Motor neuron (in vitro differentiated cells): ENCODE measurements around the gene AQP3. TPM values are rescaled to one million over a fixed set of nuclear protein-coding genes. Genes with fewer than 3 reads are reported as not detected.
"Not testable (repeated sequence)": the region's sequence is repeated elsewhere in the genome, so short reads cannot be mapped to it uniquely, and the experiment has no call there.

Experiments used
- ATAC-seq, 8 experiments: fragments of 200-7000 bp; cut with Tn5 transposase; replicated peaks in 6 of 8; 2 replicates each; pipeline ENCODE4 v1.8.0; 2021; ENCODE audit warnings: mild to moderate bottlenecking in 8 of 8, moderate library complexity in 8 of 8
- H3K27ac ChIP-seq, 2 donors: fragments of 250-450 bp; sonication (Bioruptor Pico); 2 replicates each; pipeline ENCODE4 v1.9.0; 2021; ENCODE audit warnings: antibody characterized with exemption in 2 of 2, mild to moderate bottlenecking in 2 of 2, moderate library complexity in 1 of 2
- H3K4me1 ChIP-seq, 2 donors: fragments of 250-450 bp; sonication (Bioruptor Pico); replicated peaks in 1 of 2; 2 replicates each; pipeline ENCODE4 v1.6.1; 2021; ENCODE audit warnings: antibody characterized with exemption in 2 of 2, mild to moderate bottlenecking in 2 of 2, moderate library complexity in 1 of 2
- H3K4me3 ChIP-seq, 5 donors: fragments of 250-450 bp; sonication (Bioruptor Pico); 2 replicates each; pipeline ENCODE4 v1.9.0; 2021; ENCODE audit warnings: antibody characterized with exemption in 5 of 5, mild to moderate bottlenecking in 5 of 5, moderate library complexity in 4 of 5
- WGBS, 10 experiments: fragments of 450-650 bp; shearing (Covaris generic); methylation state at CpG; one replicate each; pipeline ENCODE4 v1.0.0; 2022; 5-methylcytosine and 5-hydroxymethylcytosine counted together
- in situ Hi-C, 9 experiments: fragments of 400-800 bp; cut with MboI; loops; one replicate each; pipeline ENCODE4 v1.15.0; 2021; ENCODE audit warnings: low sequenced_read_pairs in 9 of 9, low pct_unique_long_range_greater_than_20kb in 2 of 9; ENCODE audit not compliant: unreplicated experiment in 9 of 9
- total RNA-seq, 8 experiments: library from RNA; unstranded; fragments of 300-600 nt; gene quantifications; 2 replicates each; pipeline versions ENCODE4 v1.2.3 to v1.2.4, GENCODE V29; 2022

AQP3 gene
- total RNA-seq, 8 experiments from 2014 or later = 0.27 to 77.5 (median 1.3) TPM

- no peak overlapping the region for H3K4me3 ChIP-seq
- in situ Hi-C loops = no loop called here
- no peak overlapping the region for H3K27ac ChIP-seq
- ATAC-seq = no peak
- 30 to 80% (median 74%) methylated on average over 1 to 3 of the region's 4 CpGs; no CpG with 5 or more reads in 7 of the 10 experiments for WGBS, 10 experiments
- no peaks in the 10 kb centered on the region for H3K4me1 ChIP-seq
These were observed 11.1 kb upstream of the AQP3 start for GRCh38 chr9:33458444-33458843.

GRCh38 chr9:33455945-33456344 lies 8.6 kb upstream of the AQP3 start:
- no peak for ATAC-seq
- 47 to 96% (median 86%) methylated on average over 1 to 7 of the region's 7 CpGs; no CpG with 5 or more reads in 2 of the 10 experiments for WGBS, 10 experiments
- Histone ChIP-seq H3K27ac (no peak overlapping the region), H3K4me1 (peaks cover 0 to 3% of the 10 kb centered on the region in 2 donors), H3K4me3 (no peak overlapping the region)
- in situ Hi-C loops = no loop called here

GRCh38 chr9:33455456-33455855 lies 8.1 kb upstream of the AQP3 start:
- H3K27ac ChIP-seq, H3K4me3 ChIP-seq, ATAC-seq, in situ Hi-C loops, H3K4me1 ChIP-seq: not testable (repeated sequence)
- WGBS, 10 experiments = 80 to 100% (median 94%) methylated on average over 1 to 8 of the region's 8 CpGs; no CpG with 5 or more reads in 5 of the 10 experiments

- in situ Hi-C loops, H3K4me3 ChIP-seq, H3K4me1 ChIP-seq, H3K27ac ChIP-seq, ATAC-seq: not testable (repeated sequence)
- 69 to 93% methylated on average over 3 to 4 of the region's 5 CpGs; no CpG with 5 or more reads in 8 of the 10 experiments for WGBS, 10 experiments
These were observed 7.3 kb upstream of the AQP3 start for GRCh38 chr9:33454661-33455026.

- 56 to 100% (median 86%) methylated on average over 1 to 6 of the region's 11 CpGs; no CpG with 5 or more reads in 4 of the 10 experiments for WGBS, 10 experiments
- H3K27ac ChIP-seq = no peak overlapping the region
- H3K4me1 ChIP-seq = peaks cover 0 to 3% of the 10 kb centered on the region in 2 donors
- H3K4me3 ChIP-seq = no peak overlapping the region
- ATAC-seq = no peak
- in situ Hi-C loops = no loop called here
These were observed 6.7 kb upstream of the AQP3 start for GRCh38 chr9:33453999-33454660.

GRCh38 chr9:33453286-33453860 lies 6.0 kb upstream of the AQP3 start:
- no peak overlapping the region for H3K27ac ChIP-seq
- in situ Hi-C loops = no loop called here
- no peak for ATAC-seq
- peaks cover 0 to 3% of the 10 kb centered on the region in 2 donors for H3K4me1 ChIP-seq
- H3K4me3 ChIP-seq = no peak overlapping the region
- 17 to 75% (median 33%) methylated on average over 1 of the region's 3 CpGs; no CpG with 5 or more reads in 7 of the 10 experiments for WGBS, 10 experiments

GRCh38 chr9:33452828-33453271 lies 5.5 kb upstream of the AQP3 start:
- Histone ChIP-seq H3K27ac (no peak overlapping the region), H3K4me3 (no peak overlapping the region), H3K4me1 (peaks cover 0 to 3% of the 10 kb centered on the region in 2 donors)
- 0 to 83% (median 18%) methylated on average over 1 to 2 of the region's 7 CpGs; no CpG with 5 or more reads in 6 of the 10 experiments for WGBS, 10 experiments
- peak; percentile 82 to 97 (median 88) for ATAC-seq
- in situ Hi-C loops = no loop called here

GRCh38 chr9:33450621-33451146 lies 3.3 kb upstream of the AQP3 start:
- 80 to 100% (median 83%) methylated on average over 1 to 2 of the region's 4 CpGs; no CpG with 5 or more reads in 5 of the 10 experiments for WGBS, 10 experiments
- Histone ChIP-seq H3K4me3 (no peak overlapping the region), H3K27ac (no peak overlapping the region), H3K4me1 (peaks cover 0 to 8% of the 10 kb centered on the region in 2 donors)
- ATAC-seq = no peak
- in situ Hi-C loops = no loop called here

- H3K4me1 ChIP-seq = peaks cover 0 to 8% of the 10 kb centered on the region in 2 donors
- no peak overlapping the region for H3K27ac ChIP-seq
- WGBS, 10 experiments = 40 to 100% (median 81%) methylated on average over 1 to 2 of the region's 5 CpGs; no CpG with 5 or more reads in 4 of the 10 experiments
- in situ Hi-C loops = no loop called here
- ATAC-seq = no peak
- no peak overlapping the region for H3K4me3 ChIP-seq
These were observed 2.3 kb upstream of the AQP3 start for GRCh38 chr9:33449715-33450114.

- in situ Hi-C loops = no loop called here
- peak in 1 of 8 experiments; percentile 4 for ATAC-seq
- peak overlapping the region; percentile 22 to 30 (median 24) for H3K4me3 ChIP-seq
These were observed 583 bp upstream of the AQP3 start for GRCh38 chr9:33447799-33448553.

GRCh38 chr9:33446240-33446945 lies 1.0 kb downstream of the AQP3 start:
- Histone ChIP-seq H3K4me1 (peaks cover 0 to 6% of the 10 kb centered on the region in 2 donors), H3K4me3 (no peak overlapping the region), H3K27ac (no peak overlapping the region)
- 60 to 90% (median 69%) methylated on average over 1 to 7 of the region's 12 CpGs; no CpG with 5 or more reads in 4 of the 10 experiments for WGBS, 10 experiments
- in situ Hi-C loops = no loop called here
- peak in 6 of 8 experiments; percentile 1 to 11 (median 4) for ATAC-seq

More at GRCh38 chr9:33447799-33448553, 583 bp upstream of the AQP3 start:
- Histone ChIP-seq H3K27ac (no peak overlapping the region), H3K4me1 (peaks cover 0 to 7% of the 10 kb centered on the region in 2 donors)
- WGBS, 10 experiments = 50 to 84% (median 64%) methylated on average over 1 to 11 of the region's 20 CpGs; no CpG with 5 or more reads in 5 of the 10 experiments
